HEK293 (cell line): ENCODE measurements around the gene ACP7.

Experiments
- CTCF ChIA-PET: fragments of 350-600 bp; formaldehyde crosslinking; extraction: SDS; loops from one replicate; lab custom pipeline; 2021; ENCODE audit warnings: antibody characterized with exemption; lab: Yijun Ruan, JAX
- POLR2A ChIA-PET: fragments of 300-600 bp; formaldehyde crosslinking; extraction: SDS; loops from one replicate; lab custom pipeline; 2020; ENCODE audit warnings: antibody characterized with exemption, inconsistent platforms; lab: Yijun Ruan, JAX
- H3K27ac ChIP-seq: fragments of 200-500 bp; sonication (Bioruptor generic); 2 replicates; pipeline ENCODE4 v1.5.1; 2014; ENCODE audit warnings: low read depth, low read length, control low read depth, inconsistent platforms; ENCODE audit errors: extremely low read depth
- H3K36me3 ChIP-seq, 2 experiments: fragments of 200-500 bp in 1 of 2; sonication (Bioruptor generic) in 1 of 2; 1 replicate in 1 of 2; 2 replicates in 1 of 2; pipeline ENCODE4 v1.5.1; 2014 to 2017; ENCODE audit warnings: inconsistent platforms in 2 of 2, low read length in 2 of 2; ENCODE audit not compliant: control insufficient read depth in 2 of 2, insufficient read depth in 1 of 2
- H3K4me1 ChIP-seq: fragments of 200-500 bp; sonication (Bioruptor generic); 2 replicates; pipeline ENCODE4 v1.5.1; 2014; ENCODE audit warnings: mild to moderate bottlenecking, low read length, inconsistent platforms; ENCODE audit not compliant: control insufficient read depth, insufficient read depth
- H3K4me3 ChIP-seq: 2 replicates; pipeline ENCODE4 v1.5.1; 2011; ENCODE audit warnings: low read depth, mild to moderate bottlenecking, control low read depth, low read length, moderate library complexity
- H3K9me3 ChIP-seq: fragments of 200-500 bp; sonication (Bioruptor generic); 2 replicates; pipeline ENCODE4 v1.5.1; 2014; ENCODE audit warnings: low read depth, low read length, inconsistent platforms; ENCODE audit not compliant: control insufficient read depth, insufficient read depth
- KLF10 ChIP-seq: fragments of 450-650 bp; IDR thresholded peaks from 2 replicates; pipeline ENCODE4 v1.5.1; 2018; ENCODE audit warnings: missing biosample characterization, mild to moderate bottlenecking, missing genetic modification characterization
- MZF1 ChIP-seq: fragments of 450-650 bp; formaldehyde crosslinking; IDR thresholded peaks from 2 replicates; pipeline ENCODE4 v1.5.1; 2017; ENCODE audit warnings: missing biosample characterization, missing genetic modification characterization, borderline replicate concordance
- RBAK ChIP-seq: fragments of 450-650 bp; formaldehyde crosslinking; IDR thresholded peaks from 2 replicates; pipeline ENCODE4 v1.5.1; 2016; ENCODE audit warnings: missing biosample characterization, missing genetic modification characterization
- REPIN1 ChIP-seq: fragments of 450-650 bp; formaldehyde crosslinking; IDR thresholded peaks from 2 replicates; pipeline ENCODE4 v1.5.1; 2017; ENCODE audit warnings: missing biosample characterization, missing genetic modification characterization, low read depth
- YY1 ChIP-seq: fragments of 450-650 bp; formaldehyde crosslinking; IDR thresholded peaks from 2 replicates; pipeline ENCODE4 v1.5.1; 2018; ENCODE audit warnings: missing biosample characterization, missing genetic modification characterization
- ZBTB20 ChIP-seq: fragments of 450-650 bp; formaldehyde crosslinking; IDR thresholded peaks from 2 replicates; pipeline ENCODE4 v1.5.1; 2016; ENCODE audit warnings: missing biosample characterization, missing genetic modification characterization
- ZNF223 ChIP-seq: fragments of 450-650 bp; formaldehyde crosslinking; IDR thresholded peaks from 2 replicates; pipeline ENCODE4 v1.5.1; 2016; ENCODE audit warnings: missing biosample characterization, missing genetic modification characterization
- ZNF239 ChIP-seq: fragments of 450-650 bp; formaldehyde crosslinking; IDR thresholded peaks from 2 replicates; pipeline ENCODE4 v1.5.1; 2016; ENCODE audit warnings: missing biosample characterization, missing genetic modification characterization
- ZNF341 ChIP-seq: fragments of 450-650 bp; formaldehyde crosslinking; IDR thresholded peaks from 2 replicates; pipeline ENCODE4; 2016; ENCODE audit warnings: low read depth, missing biosample characterization, missing genetic modification characterization
- ZNF350 ChIP-seq: fragments of 450-650 bp; formaldehyde crosslinking; IDR thresholded peaks from 2 replicates; pipeline ENCODE4 v1.5.0; 2017; ENCODE audit warnings: missing biosample characterization, mild to moderate bottlenecking, missing genetic modification characterization
- ZNF549 ChIP-seq: fragments of 450-650 bp; IDR thresholded peaks from 2 replicates; pipeline ENCODE4 v1.5.1; 2018; ENCODE audit warnings: missing biosample characterization, missing genetic modification characterization, mild to moderate bottlenecking, inconsistent platforms, moderate library complexity
- ZNF555 ChIP-seq: fragments of 450-650 bp; formaldehyde crosslinking; conservative IDR thresholded peaks from 2 replicates; pipeline ENCODE4 v1.5.1; 2017; ENCODE audit warnings: missing biosample characterization, mild to moderate bottlenecking, missing genetic modification characterization, inconsistent platforms
- ZNF558 ChIP-seq: fragments of 450-650 bp; formaldehyde crosslinking; IDR thresholded peaks from 2 replicates; pipeline ENCODE4 v1.5.1; 2016; ENCODE audit warnings: missing biosample characterization, missing genetic modification characterization
- ZNF571 ChIP-seq: fragments of 450-650 bp; formaldehyde crosslinking; IDR thresholded peaks from 2 replicates; pipeline ENCODE4 v1.5.0; 2017; ENCODE audit warnings: missing biosample characterization, missing genetic modification characterization
- ZNF623 ChIP-seq: fragments of 450-650 bp; formaldehyde crosslinking; IDR thresholded peaks from 2 replicates; pipeline ENCODE4 v1.5.1; 2016; ENCODE audit warnings: missing biosample characterization, missing genetic modification characterization
- ZNF626 ChIP-seq: fragments of 450-650 bp; sonication (Bioruptor Pico); formaldehyde crosslinking; IDR thresholded peaks from 2 replicates; pipeline ENCODE4 v1.5.1; 2018; ENCODE audit warnings: missing biosample characterization, missing genetic modification characterization, inconsistent platforms
- ZSCAN16 ChIP-seq: fragments of 450-650 bp; formaldehyde crosslinking; IDR thresholded peaks from 2 replicates; pipeline ENCODE4 v1.5.1; 2016; ENCODE audit warnings: missing biosample characterization, missing genetic modification characterization
- ZSCAN23 ChIP-seq: fragments of 450-650 bp; formaldehyde crosslinking; IDR thresholded peaks from 2 replicates; pipeline ENCODE4 v1.5.1; 2016; ENCODE audit warnings: missing biosample characterization, missing genetic modification characterization
- TF ChIP-seq, protein P1 (sequence below): fragments of 450-650 bp; formaldehyde crosslinking; IDR thresholded peaks from 2 replicates; pipeline ENCODE4 v1.5.1; 2016; ENCODE audit warnings: missing biosample characterization, missing genetic modification characterization
- TF ChIP-seq, protein P2 (sequence below): fragments of 450-650 bp; formaldehyde crosslinking; conservative IDR thresholded peaks from 2 replicates; pipeline ENCODE4 v1.5.1; 2016; ENCODE audit warnings: low read depth, missing biosample characterization, missing genetic modification characterization
- TF ChIP-seq, protein P3 (sequence below): fragments of 450-650 bp; formaldehyde crosslinking; optimal IDR thresholded peaks from 2 replicates; pipeline ENCODE3; 2016; ENCODE audit warnings: missing biosample characterization, mild to moderate bottlenecking, missing genetic modification characterization

ACP7 gene

DNA sequence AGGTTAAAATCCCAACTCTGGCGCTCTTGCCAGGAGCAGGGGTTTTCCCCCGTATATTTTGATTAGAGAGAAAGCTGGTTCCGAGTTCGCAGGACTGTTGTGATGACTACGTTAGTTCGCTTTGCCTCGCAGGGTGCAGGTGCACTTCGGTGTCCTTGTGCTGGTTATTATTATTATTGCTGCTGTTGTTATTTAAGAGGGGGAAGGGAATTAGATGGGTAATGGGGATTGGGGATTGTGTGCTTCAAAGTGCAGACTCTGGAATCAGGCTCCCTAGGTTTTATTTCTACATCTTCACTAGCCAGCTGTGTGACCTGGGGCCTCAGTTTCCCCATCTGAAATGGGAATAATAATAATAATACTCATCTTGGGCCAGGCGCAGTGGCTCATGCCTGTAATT is 15.2 kb downstream of the ACP7 start:
- CTCF ChIA-PET: interaction anchor here (0.6 to 6.5 kb wide), 3 partner anchors 11 to 422 kb away, joined by 3 to 44 read pairs (median 3); no protein-coding TSS in a partner anchor
- Histone ChIP-seq H3K27ac (no peak overlapping the region), H3K4me1 (no peaks in the 10 kb centered on the region)
- POLR2A ChIA-PET: no interaction called here
- TF ChIP-seq ZNF223 (tag by site-specific recombination): no peak
- no peak for TF ChIP-seq ZNF571 (tag by site-specific recombination)
- 0 out of 2 replicates have a peak, but pooled peaks have one; percentile 62 for TF ChIP-seq MZF1 (tag by site-specific recombination)
- TF ChIP-seq REPIN1 (tag by site-specific recombination): peak; percentile 92
- TF ChIP-seq, all 188 proteins: peak for 2
- Histone ChIP-seq H3K4me3 (no peak overlapping the region), H3K36me3 (no peaks in the 10 kb centered on the region; a peak in 1 of 3 replicates), H3K9me3 (no peaks in the 10 kb centered on the region)

DNA sequence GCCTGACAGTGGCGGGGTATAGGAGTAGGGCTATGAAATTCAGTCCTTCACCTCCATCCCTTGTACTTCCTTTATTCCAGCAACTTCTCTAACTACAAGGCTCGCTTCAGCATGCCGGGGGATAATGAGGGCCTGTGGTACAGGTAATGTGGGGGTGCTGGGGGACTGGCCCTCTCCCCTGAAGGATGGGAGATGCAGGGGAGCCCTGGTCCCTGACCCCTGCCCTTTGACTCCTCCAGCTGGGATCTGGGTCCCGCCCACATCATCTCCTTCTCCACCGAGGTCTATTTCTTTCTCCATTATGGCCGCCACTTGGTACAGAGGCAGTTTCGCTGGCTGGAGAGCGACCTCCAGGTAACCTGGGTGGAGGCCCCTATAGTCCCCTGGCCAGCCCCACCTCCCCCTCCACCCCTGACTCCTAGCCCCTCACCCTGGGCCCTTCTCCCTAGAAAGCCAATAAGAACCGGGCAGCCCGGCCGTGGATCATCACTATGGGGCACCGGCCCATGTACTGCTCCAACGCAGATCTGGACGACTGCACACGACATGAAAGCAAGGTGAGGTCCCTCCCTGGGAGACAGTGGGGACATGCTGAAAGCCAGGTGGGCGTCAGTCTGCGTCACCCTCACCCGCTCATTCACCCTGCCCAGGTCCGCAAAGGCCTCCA is 16.5 kb downstream of the ACP7 start:
- CTCF ChIA-PET: interaction anchor here (6.5 kb wide), 1 partner anchor 10 kb away, joined by 44 read pairs; no protein-coding TSS in a partner anchor
- no peaks in the 10 kb centered on the region for H3K9me3 ChIP-seq
- no peaks in the 10 kb centered on the region; a peak in 1 of 3 replicates for H3K36me3 ChIP-seq
- TF ChIP-seq YY1 (tag by site-specific recombination) (no peak), REPIN1 (tag by site-specific recombination) (no peak), ZNF558 (no peak), ZNF626 (no peak), ZNF341 (no peak), KLF10 (tag by site-specific recombination) (no peak), ZNF549 (tag by site-specific recombination) (no peak), RBAK (tag by site-specific recombination) (no peak), ZBTB20 (tag by site-specific recombination) (no peak)
- TF ChIP-seq, protein P1, sequence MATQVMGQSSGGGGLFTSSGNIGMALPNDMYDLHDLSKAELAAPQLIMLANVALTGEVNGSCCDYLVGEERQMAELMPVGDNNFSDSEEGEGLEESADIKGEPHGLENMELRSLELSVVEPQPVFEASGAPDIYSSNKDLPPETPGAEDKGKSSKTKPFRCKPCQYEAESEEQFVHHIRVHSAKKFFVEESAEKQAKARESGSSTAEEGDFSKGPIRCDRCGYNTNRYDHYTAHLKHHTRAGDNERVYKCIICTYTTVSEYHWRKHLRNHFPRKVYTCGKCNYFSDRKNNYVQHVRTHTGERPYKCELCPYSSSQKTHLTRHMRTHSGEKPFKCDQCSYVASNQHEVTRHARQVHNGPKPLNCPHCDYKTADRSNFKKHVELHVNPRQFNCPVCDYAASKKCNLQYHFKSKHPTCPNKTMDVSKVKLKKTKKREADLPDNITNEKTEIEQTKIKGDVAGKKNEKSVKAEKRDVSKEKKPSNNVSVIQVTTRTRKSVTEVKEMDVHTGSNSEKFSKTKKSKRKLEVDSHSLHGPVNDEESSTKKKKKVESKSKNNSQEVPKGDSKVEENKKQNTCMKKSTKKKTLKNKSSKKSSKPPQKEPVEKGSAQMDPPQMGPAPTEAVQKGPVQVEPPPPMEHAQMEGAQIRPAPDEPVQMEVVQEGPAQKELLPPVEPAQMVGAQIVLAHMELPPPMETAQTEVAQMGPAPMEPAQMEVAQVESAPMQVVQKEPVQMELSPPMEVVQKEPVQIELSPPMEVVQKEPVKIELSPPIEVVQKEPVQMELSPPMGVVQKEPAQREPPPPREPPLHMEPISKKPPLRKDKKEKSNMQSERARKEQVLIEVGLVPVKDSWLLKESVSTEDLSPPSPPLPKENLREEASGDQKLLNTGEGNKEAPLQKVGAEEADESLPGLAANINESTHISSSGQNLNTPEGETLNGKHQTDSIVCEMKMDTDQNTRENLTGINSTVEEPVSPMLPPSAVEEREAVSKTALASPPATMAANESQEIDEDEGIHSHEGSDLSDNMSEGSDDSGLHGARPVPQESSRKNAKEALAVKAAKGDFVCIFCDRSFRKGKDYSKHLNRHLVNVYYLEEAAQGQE: no peak
- no peaks in the 10 kb centered on the region for H3K4me1 ChIP-seq
- H3K4me3 ChIP-seq: no peak overlapping the region
- POLR2A ChIA-PET: interaction anchor here (0.6 kb wide), 1 partner anchor 254 kb away, joined by 3 read pairs; no protein-coding TSS in a partner anchor
- no peak overlapping the region for H3K27ac ChIP-seq

DNA sequence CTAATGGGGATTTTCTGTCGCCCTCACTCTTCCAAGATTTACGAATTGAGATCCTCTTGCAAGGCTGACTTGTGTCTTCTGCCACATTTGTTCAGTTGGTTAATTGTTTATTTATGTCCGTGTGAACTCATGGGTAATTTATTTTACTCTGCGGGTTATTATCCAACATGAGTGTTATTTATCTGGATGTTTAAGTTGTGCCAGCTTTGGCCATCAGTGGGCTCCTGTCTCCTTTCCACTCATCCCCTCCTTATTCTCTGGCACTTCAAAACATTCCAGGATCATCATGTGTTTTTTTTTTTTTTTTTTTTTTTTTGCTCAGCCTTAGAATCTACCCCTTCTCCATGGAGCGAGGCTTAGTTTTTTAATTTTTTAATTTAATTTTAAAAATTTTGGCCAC is 19.0 kb downstream of the ACP7 start:
- Histone ChIP-seq H3K4me3 (no peak overlapping the region), H3K27ac (no peak overlapping the region), H3K36me3 (no peaks in the 10 kb centered on the region; a peak in 1 of 3 replicates), H3K4me1 (no peaks in the 10 kb centered on the region), H3K9me3 (no peaks in the 10 kb centered on the region)
- POLR2A ChIA-PET: no interaction called here
- CTCF ChIA-PET: interaction anchor here (0.6 to 1.5 kb wide), 4 partner anchors 16 to 256 kb away, joined by 3 to 5 read pairs (median 4); no protein-coding TSS in a partner anchor
- TF ChIP-seq ZSCAN23 (tag by site-specific recombination) (no peak), ZNF623 (no peak), ZSCAN16 (tag by site-specific recombination) (no peak), ZNF555 (tag by site-specific recombination) (no peak), ZNF239 (tag by site-specific recombination) (no peak), ZNF350 (tag by site-specific recombination) (no peak), ZNF549 (tag by site-specific recombination) (no peak)
- TF ChIP-seq, protein P2, sequence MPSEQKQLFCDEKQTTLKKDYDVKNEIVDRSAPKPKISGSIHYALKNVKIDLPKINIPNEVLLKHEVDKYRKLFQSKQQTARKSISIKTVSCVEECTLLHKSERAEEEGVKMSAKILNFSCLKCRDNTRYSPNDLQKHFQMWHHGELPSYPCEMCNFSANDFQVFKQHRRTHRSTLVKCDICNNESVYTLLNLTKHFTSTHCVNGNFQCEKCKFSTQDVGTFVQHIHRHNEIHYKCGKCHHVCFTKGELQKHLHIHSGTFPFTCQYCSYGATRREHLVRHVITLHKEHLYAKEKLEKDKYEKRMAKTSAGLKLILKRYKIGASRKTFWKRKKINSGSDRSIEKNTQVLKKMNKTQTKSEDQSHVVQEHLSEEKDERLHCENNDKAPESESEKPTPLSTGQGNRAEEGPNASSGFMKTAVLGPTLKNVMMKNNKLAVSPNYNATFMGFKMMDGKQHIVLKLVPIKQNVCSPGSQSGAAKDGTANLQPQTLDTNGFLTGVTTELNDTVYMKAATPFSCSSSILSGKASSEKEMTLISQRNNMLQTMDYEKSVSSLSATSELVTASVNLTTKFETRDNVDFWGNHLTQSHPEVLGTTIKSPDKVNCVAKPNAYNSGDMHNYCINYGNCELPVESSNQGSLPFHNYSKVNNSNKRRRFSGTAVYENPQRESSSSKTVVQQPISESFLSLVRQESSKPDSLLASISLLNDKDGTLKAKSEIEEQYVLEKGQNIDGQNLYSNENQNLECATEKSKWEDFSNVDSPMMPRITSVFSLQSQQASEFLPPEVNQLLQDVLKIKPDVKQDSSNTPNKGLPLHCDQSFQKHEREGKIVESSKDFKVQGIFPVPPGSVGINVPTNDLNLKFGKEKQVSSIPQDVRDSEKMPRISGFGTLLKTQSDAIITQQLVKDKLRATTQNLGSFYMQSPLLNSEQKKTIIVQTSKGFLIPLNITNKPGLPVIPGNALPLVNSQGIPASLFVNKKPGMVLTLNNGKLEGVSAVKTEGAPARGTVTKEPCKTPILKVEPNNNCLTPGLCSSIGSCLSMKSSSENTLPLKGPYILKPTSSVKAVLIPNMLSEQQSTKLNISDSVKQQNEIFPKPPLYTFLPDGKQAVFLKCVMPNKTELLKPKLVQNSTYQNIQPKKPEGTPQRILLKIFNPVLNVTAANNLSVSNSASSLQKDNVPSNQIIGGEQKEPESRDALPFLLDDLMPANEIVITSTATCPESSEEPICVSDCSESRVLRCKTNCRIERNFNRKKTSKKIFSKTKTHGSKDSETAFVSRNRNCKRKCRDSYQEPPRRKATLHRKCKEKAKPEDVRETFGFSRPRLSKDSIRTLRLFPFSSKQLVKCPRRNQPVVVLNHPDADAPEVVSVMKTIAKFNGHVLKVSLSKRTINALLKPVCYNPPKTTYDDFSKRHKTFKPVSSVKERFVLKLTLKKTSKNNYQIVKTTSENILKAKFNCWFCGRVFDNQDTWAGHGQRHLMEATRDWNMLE (tag by site-specific recombination): no peak
- TF ChIP-seq, protein P3, sequence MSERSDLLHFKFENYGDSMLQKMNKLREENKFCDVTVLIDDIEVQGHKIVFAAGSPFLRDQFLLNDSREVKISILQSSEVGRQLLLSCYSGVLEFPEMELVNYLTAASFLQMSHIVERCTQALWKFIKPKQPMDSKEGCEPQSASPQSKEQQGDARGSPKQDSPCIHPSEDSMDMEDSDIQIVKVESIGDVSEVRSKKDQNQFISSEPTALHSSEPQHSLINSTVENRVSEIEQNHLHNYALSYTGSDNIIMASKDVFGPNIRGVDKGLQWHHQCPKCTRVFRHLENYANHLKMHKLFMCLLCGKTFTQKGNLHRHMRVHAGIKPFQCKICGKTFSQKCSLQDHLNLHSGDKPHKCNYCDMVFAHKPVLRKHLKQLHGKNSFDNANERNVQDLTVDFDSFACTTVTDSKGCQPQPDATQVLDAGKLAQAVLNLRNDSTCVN (tag by site-specific recombination): no peak
